GM12873 (cell line): Measurements from ENCODE around the gene MACIR.

Experiments
- CTCF ChIP-seq: IDR thresholded peaks from 2 replicates; pipeline ENCODE4 v1.5.1; 2012; ENCODE audit warnings: low read depth, mild to moderate bottlenecking, moderate library complexity, low read length, control low read depth; ENCODE audit not compliant: insufficient read depth; ENCODE audit errors: missing control alignments

The MACIR gene

GRCh38 chr5:103234239-103234975 lies 24.2 kb upstream of the MACIR start:
- no peak for TF ChIP-seq CTCF

GRCh38 chr5:103235891-103236290 lies 22.7 kb upstream of the MACIR start:
- no peak for TF ChIP-seq CTCF

GRCh38 chr5:103237778-103238177 lies 20.8 kb upstream of the MACIR start:
- TF ChIP-seq CTCF: no peak

GRCh38 chr5:103243665-103244064 lies 14.9 kb upstream of the MACIR start:
- TF ChIP-seq CTCF: no peak

GRCh38 chr5:103244398-103244797 lies 14.2 kb upstream of the MACIR start:
- no peak for TF ChIP-seq CTCF

GRCh38 chr5:103245761-103246160 lies 12.8 kb upstream of the MACIR start:
- no peak for TF ChIP-seq CTCF

GRCh38 chr5:103247118-103247517 lies 11.4 kb upstream of the MACIR start:
- TF ChIP-seq CTCF: no peak

GRCh38 chr5:103249068-103249467 lies 9.5 kb upstream of the MACIR start:
- no peak for TF ChIP-seq CTCF
